HG03565 (cell line): ENCODE data around the gene SLC37A4.
"Not testable (repeated sequence)": the region's sequence is repeated elsewhere in the genome, so short reads cannot be mapped to it uniquely, and the experiment has no call there.

Source experiments
- ATAC-seq: cut with Tn5 transposase; IDR thresholded peaks from one replicate; pipeline ENCODE4 v1.9.1; 2021; ENCODE audit warnings: mild to moderate bottlenecking, moderate library complexity; ENCODE audit not compliant: unreplicated experiment

SLC37A4 gene

DNA sequence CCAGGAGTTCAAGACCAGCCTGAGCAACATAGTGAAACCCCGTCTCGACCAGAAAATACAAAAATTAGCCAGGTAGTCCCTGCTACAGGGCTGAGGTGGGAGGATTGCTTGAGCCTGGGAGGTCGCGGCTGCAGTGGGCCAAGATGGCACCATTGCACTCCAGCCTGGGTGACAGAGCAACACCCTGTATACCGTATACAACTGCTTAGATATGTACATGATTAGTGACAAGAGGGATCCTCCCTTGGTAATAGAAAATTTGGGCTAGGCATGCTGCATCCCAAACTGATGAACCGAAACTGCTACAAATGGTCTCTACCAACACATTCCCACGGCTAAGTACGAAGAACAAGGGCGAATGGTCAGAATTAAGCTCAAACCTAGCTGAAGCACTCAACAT, 12.2 kb upstream of the SLC37A4 start:
- no peak for ATAC-seq

DNA sequence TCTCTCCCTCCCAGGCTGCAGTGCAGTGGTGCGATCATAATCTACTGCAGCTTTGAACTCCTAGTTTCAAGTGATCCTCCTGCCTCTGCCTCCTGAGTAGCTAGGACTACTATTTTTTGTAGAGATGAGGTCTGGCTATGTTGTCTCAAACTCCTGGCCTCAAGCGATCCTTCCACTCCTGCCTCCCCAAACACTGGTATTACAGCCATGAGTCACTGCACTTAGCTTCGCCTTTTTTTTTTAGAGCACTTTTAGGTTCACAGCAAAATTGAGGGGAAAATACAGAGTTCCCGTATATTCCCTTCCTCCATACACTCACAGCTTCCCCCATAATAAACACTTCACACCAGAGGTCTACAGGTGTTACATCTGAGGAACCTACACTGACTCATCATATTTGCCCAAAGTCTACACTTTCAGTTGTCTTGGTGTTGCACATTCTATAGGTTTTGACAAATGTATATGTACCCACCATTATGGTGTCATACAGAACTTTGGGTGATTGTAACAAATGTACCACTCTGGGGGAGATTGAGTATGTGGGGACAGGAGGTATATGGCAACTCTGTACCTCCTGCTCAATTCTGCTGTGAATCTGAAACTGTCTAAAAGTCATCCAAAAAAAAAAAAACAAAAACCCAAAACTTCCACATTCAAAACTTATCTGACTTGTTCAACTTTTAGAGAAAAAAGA, 11.3 kb upstream of the SLC37A4 start:
- ATAC-seq, result no peak

DNA sequence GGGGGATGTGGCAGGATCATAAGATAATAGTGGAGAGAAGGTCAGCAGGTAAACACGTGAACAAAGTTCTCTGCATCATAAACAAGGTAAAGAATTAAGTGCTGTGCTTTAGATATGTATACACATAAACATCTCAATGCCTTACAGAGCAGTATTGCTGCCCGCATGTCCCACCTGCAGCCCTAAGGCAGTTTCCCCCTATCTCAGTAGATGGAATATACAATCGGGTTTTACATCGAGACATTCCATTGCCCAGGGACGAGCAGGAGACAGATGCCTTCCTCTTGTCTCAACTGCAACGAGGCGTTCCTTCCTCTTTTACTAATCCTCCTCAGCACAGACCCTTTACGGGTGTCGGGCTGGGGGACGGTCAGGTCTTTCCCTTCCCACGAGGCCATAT, 8.8 kb upstream of the SLC37A4 start:
- not testable (repeated sequence) for ATAC-seq

DNA sequence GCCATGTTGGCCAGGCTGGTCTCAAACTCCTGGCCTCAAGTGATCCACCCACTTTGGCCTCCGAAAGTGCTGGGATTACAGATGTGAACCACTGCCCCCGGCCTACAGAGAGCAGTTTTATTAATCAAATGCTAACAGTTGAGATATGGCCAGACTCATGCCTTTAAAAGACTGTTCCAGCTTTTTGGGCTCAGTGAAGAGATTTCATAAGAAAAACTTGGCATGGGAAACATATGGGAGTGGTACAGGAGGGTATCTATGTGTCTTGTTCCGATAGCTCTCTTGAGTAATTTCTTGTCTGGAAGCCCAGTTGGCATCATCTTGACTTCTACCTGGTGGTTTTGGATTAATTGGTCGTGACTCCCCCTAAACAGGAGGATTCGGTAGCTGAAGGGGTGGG, 8.2 kb upstream of the SLC37A4 start:
- ATAC-seq, result no peak

DNA sequence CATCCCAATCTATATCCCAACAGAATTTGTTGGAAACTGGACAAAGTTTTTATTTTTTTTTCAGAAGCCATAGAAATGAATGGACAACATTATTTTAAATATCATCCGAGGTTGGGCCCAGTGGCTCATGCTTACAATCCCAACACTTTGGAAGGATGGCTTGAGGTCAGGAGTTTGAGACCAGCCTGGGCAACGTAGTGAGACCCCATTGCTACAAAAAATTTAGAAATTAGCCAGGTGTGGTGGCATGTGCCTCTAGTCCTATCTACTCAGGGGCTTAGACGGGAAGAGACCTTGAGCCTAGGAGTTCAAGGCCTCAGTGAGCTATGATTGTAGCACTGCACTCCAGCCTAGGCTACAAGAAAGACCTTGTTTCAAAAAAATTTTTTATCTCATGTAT, 4.1 kb upstream of the SLC37A4 start:
- ATAC-seq, result no peak

DNA sequence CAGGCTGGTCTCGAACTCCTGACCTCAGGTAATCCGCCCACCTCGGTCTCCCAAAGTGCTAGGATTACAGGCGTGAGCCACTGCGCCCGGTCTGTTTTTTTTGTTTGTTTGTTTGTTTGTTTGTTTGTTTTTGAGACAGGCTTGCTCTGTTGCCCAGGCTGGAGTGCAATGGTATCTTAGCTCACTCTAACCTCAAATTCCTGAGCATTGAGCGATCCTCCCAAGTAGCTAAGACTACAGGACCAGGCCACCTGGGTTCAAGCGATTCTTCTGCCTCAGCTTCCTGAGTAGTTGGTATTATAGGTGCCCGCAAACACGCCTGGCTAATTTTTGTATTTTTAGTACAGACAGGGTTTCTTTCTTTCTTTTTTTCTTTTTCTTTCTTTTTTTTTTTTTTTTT, 2.7 kb upstream of the SLC37A4 start:
- ATAC-seq, result not testable (repeated sequence)

DNA sequence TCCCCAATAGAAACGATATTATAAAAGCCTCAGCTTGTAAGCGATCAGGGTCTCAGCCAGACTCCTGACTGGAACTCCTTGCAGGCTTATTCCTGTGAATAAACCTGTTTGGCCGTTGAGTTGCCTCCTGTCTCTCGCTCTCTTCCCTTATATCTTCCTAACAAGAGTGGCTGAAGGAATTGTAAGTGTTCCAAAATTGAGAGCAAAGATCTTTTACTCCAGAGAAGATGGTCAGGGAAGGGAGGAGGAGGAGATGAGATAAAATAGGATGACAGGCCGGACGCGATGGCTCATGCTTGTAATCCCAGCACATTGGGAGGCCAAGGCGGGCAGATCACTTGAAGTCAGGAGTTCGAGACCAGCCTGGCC, 1.2 kb upstream of the SLC37A4 start:
- no peak for ATAC-seq

DNA sequence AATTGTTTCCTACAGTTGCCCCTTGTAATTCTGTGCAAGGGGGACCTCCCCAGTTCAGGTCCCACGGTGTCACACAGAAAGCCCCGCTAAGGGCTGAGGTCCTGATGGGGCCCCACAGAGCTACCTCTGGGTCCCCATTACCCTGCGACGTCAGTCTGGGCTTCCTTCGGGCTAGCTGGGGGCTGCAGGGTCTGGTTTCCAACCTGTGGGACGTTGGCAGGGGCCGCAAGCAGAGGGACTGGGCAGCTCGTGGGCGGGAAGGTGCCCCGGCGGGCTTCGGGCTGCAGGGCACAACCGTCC, 698 bp downstream of the SLC37A4 start:
- peak; percentile 14 for ATAC-seq

DNA sequence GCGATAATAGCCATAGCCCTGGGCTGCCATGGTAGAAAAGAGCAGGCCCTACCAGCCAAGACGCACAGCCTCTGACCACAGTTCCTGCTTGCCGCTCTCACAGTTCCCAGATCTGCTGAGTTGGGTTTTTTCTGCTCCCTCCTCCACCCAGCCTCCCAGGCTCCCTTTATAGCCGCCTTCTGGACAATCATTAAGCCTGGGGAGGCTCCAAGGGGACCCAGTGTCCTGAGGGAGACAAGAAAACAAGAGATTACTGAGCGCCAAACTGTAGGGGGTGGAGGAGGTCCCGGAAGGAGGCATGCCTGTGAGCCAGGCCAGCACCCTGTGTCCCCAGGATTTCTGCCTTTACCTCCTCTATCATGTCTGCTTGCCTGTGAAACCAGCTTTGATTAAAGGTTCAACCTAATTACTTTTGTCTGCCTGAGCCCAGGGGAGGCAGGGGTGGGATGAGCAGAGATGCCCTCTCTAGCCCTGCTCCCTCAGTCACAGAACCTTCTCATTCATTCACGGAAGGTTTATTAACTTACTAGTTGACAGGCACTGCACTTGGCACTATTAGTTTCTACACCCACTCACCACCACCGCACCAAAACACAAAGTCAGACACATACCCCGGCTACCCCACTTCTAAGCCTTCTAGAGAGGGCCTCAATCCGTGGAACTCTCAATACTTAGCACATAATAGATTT, 1.2 kb downstream of the SLC37A4 start:
- ATAC-seq, result peak; percentile 3

DNA sequence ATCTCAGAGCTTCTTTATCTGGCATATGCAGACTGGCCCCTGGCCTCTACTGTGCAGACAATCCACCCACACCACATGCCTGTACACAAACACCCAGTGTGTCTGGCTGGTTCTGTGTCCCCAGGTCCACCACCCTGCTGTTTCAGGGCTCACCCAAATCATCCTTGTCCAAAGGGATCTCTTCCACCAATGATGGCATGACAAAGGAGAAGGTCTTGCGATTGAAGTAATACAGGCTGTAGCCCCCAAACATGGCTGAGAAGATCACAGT, 1.7 kb downstream of the SLC37A4 start:
- no peak for ATAC-seq

DNA sequence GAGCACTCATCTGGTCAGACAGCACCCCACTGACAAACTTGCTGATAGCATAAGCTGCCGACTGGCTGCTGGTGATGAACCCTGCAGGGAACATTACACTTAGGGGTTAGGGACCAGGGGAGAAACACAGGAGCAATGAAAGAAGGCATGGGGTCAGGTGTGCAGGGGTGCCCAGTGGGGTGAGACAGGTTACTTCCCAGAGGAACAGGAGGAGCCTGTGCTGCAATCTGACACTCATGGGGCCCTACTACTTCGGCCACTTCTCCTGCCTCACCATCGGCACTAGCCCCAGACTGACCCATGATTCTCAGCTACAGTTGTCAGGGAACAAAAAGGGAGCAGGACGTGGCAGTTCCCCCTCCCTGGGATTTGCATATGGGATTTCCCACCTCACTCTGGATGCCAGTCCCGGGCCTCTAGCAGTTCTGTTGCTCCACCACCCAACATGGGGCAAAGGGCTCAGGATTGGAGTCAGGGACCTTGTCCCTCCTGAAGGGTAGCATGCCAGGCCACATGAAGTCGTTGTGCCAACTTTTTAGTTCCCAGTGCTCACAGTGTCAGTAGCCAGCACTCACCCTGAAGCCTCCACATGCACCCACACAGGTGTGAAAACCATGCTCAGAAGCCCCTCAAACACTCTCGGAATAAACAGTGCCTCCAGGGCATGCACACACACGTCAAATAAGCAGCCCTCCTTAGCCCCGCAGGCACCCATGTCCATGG, 2.2 kb downstream of the SLC37A4 start:
- ATAC-seq, result no peak

DNA sequence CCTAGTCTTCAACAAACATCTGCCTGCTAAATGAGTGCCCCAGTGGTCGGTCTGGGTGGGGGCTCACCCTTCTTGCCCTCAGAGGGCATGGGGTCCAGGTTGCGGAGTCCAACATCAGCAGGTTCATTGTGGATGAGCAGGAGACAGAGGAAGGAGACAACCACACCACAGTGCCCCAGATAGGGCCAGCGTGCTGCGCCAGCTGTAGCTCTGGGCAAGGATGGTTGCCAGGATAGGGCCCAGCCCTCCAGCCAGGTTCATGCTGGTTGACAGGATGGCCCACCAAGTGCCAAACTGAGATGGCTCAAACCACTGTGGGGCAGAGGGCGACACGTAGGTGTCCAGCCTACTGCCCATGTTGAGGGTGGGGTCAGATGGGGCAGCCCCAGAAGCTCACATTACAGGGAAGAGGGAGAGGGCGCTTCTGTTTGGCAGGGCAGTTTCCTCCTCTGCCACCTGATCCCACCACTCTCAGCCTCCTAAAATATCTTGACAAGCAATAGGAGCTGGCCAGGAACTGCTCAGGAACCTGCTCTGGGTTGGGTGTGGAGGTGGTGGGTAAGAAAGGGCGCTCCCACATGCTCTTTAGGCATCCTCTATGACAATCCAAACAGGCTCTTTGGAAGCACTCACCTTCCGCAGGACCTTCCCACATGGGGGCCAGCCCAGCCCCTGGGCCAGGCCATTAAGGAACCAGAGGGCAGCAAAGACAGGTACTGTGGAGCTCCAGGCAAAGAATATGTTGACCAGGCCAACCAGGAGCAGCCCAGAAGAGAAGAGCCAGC, 2.9 kb downstream of the SLC37A4 start:
- ATAC-seq, result no peak

DNA sequence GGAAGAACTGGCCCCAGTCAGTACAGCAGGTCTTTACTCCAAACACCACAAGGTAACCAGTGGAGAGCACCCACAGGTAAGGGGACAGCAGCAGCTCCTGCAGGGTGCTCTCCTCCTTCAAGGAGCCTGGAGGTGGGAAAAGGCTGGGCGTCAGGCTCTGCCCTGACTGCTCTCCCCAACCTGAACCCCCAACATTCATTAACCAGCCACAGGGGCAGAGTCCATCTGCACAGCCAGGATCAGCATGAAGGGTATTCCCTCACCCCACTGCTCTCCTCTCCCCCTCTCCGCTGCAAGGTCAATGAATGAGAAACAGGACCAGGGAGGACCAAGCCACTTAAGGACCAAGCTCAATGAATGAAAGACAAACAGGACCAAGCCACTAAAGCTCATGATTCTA, 3.7 kb downstream of the SLC37A4 start:
- no peak for ATAC-seq

DNA sequence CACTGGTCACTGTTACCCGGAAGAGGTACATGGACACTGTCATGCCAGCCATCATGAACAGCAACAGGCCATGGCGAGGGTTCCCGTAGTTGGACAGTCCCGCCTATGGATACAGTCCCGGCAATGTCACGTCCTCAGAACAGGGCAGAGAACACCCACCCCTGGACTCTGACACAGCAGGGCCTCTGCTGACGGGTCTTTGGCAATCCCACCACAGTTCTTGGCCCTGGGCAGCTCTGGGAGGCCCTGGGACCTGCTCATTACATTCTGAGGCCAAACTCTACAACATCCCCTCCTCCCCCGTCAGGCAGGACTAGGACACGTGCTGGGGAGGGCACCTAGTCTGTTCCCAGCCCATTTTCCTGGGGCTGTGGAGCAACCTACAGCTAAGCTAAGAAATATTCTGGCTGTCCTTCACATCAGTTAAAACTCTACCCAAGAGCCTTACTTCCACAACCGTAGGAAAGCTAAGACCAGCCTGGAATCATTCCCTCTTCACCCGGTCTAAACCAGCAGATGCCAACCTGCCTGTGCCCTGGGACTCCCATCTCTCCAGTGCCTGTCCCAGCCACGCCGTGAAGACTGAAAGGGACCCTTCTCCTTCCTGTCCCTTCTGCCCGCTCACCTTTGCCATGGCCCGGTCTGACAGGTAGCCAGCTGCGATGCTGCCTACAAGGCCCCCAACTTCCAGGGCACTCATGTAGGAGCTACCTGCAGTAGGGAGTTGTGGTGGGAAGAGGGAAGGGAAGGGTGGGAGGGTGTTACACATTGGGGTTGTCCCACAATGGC, 4.5 kb downstream of the SLC37A4 start:
- no peak for ATAC-seq

DNA sequence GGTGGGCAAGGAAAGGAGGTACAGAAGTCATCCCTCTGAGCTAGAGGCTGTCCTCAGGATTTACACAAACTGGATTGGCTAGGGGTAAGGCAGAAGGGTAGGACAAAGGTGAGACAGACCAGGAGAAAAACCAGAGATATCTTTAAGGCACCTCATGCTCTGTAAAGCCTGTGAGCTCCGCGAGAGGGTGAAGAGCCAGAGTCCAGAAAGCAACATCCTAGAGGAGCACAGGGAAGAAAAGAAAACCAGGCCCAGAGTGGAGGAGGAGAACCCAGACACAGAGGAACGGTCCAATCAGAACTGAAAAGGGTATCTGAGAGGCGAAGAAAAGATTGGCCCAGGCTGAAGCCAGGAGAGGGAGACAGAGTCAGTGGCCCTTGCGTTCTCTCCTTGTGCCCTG, 5.1 kb downstream of the SLC37A4 start:
- ATAC-seq, result no peak

DNA sequence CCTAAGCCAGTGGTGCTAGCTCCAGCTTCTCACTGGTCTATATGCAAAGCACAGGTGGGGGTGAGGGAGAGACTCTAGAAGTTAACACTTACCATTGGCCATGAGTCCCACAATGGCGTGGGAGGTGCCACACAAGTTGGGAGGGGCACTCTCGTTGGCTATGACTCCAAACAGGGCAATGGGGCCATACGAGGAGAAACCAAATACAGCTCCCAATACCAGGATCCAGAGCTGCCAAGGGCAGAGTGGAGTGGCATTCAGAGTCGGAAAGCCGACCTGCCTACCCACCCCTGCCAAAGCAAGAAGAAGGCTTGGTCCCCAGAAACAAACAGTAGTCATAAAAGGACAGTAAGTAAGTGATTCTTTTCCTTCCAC, 5.6 kb downstream of the SLC37A4 start:
- no peak for ATAC-seq

DNA sequence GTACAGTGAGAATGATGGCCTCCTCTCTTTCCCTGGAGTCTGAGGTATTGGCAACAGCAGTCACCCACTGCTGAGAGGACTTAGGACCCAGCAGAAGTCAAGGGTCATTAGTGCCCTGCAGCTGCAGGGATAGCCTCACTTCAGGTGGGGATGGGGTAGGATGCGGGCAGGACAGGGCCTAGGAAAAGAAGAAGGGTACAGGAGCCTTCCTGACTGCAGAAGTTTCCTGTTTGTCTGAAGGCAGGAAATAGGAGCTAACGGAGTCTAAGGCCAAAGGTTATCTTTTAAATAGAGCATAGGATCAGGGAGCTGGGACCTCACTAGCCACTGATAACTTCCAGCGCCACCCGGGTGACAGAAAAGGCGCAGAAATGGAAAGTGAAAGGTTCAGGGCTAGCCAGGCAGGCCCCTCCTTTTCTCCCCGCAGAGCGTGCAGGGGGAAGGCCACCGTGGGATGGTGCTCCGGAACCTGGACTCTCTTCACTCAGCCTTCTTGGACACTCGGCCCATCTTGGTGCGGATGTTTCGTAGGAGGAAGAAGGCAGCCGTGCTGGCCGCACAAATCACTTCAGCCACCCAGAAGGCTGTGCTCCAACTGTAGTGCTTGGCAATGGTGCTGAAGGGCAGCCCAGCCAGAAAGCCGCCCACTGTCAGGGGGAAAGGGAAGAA, 6.1 kb downstream of the SLC37A4 start:
- ATAC-seq, result no peak

DNA sequence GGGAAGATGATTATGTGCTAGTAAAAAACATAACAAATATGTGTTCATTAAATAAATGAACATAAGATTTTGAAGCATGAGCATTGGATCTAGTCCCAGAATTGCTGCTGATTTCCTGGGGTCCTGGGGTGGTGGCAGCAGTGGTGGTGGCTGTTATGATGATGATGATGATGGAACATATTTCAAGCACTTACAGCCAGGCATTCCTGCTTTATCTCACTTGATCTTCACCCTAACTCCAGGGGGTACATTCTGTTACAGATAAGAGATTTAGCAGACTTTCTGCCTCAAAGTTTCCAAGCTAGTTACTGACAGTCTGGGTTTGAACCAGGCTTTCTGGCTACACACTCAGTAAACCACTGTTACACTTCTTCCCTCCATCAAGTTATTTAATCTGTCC, 6.9 kb downstream of the SLC37A4 start:
- ATAC-seq, result no peak

DNA sequence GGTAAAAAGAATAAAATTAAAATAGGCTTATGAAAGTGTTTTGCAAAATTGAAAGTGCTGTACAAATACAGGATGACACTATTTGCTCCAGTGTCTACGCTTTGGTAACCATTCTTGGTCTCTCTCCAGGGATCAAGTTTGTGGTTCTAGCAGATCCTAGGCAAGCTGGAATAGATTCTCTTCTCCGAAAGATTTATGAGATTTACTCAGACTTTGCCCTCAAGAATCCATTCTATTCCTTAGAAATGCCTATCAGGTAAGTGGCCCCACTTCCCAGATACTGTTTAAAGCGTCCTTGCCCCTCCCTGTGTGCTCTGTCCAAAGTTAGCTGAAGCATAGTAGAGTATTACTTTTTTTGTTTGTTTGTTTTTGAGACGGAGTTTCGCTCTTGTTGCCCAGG, 9.0 kb downstream of the SLC37A4 start:
- ATAC-seq, result no peak

DNA sequence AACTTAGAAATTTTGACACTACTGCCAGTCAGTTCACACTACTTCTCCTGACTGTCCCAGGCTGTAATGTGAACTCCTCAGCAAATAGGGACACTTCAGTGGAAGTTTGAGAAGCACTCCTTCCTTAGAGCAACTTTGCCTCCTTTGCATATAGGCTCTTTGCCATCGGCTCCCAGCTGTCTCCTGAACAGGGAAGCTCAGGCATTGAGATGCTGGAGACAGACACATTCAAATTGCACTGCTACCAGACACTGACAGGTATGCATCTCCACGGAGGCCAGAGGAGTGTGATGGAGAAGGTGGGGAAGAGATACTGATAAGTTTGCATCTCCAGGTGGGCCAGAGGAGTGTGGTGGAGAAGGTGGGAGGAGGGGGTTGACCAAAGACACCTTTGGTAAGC, 10.7 kb downstream of the SLC37A4 start:
- no peak for ATAC-seq
